Subcutaneous abdominal adipose tissue (tissue), 5 donors: ENCODE measurements around the gene XKR3.
A peak's percentile ranks its signal among the peaks of the same experiment; 100 is the strongest.
"Not testable (repeated sequence)": the region's sequence is repeated elsewhere in the genome, so short reads cannot be mapped to it uniquely, and the experiment has no call there.

Experiments
- H3K27ac ChIP-seq: one replicate; pipeline ENCODE4 v1.7.0; 2013; ENCODE audit warnings: low read depth, mild to moderate bottlenecking, inconsistent platforms, low read length, moderate library complexity
- H3K27me3 ChIP-seq, 5 donors: one replicate each; pipeline ENCODE4 v1.7.0; 2013; ENCODE audit warnings: low read length in 5 of 5, inconsistent platforms in 1 of 5; ENCODE audit not compliant: control insufficient read depth in 5 of 5, insufficient read depth in 4 of 5
- H3K36me3 ChIP-seq, 5 donors: one replicate each; pipeline ENCODE4 v1.7.0; 2013; ENCODE audit warnings: low read length in 5 of 5; ENCODE audit not compliant: control insufficient read depth in 5 of 5, insufficient read depth in 5 of 5
- H3K4me1 ChIP-seq, 5 donors: one replicate each; pipeline ENCODE4 v1.7.0; 2013; ENCODE audit warnings: low read length in 5 of 5, mild to moderate bottlenecking in 3 of 5, moderate library complexity in 1 of 5; ENCODE audit not compliant: control insufficient read depth in 5 of 5, insufficient read depth in 5 of 5
- H3K4me3 ChIP-seq, 5 donors: one replicate each; pipeline ENCODE4 v1.7.0; 2013; ENCODE audit warnings: low read length in 5 of 5, low read depth in 1 of 5
- H3K9ac ChIP-seq, 5 donors: one replicate each; pipeline ENCODE4 v1.7.0; 2013; ENCODE audit warnings: low read length in 5 of 5, mild to moderate bottlenecking in 4 of 5, moderate library complexity in 3 of 5
- H3K9me3 ChIP-seq, 5 donors: one replicate each; pipeline ENCODE4 v1.7.0; 2013; ENCODE audit warnings: low read length in 5 of 5; ENCODE audit not compliant: control insufficient read depth in 5 of 5
- donor health status: healthy.
- donor health status: healthy.
- donor health status: healthy.
- donor health status: healthy.
- donor health status: healthy.

The XKR3 gene

GRCh38 chr22:16824716-16825687 is at the start of gene XKR3:
Gene XKR3, minus strand, starts transcription at chr22:16825411. Its CDS starts 17,338 bp downstream, at chr22:16808073.
- Histone ChIP-seq H3K27me3 (no peaks in the 10 kb centered on the region), H3K36me3 (no peaks in the 10 kb centered on the region), H3K4me3 (peak within 1 kb of the TSS in 4 of 5 donors; percentile 30 to 53 (median 36)), H3K27ac (no peak within 1 kb of the TSS), H3K9ac (peak within 1 kb of the TSS in 1 of 5 donors; percentile 13), H3K9me3 (peaks cover 0 to 4% (median 0%) of the 10 kb centered on the region in 5 donors), H3K4me1 (peaks cover 0 to 14% (median 4%) of the 10 kb centered on the region in 5 donors)

- not testable (repeated sequence) for H3K4me3 ChIP-seq, H3K27me3 ChIP-seq, H3K4me1 ChIP-seq, H3K36me3 ChIP-seq, H3K9me3 ChIP-seq
- H3K9ac ChIP-seq, result peak overlapping the region in 1 of 5 donors; percentile 66
- H3K27ac ChIP-seq, result peak overlapping the region; percentile 60
Observed at GRCh38 chr22:16869640-16870039, 44.4 kb upstream of the XKR3 start.

- H3K9me3 ChIP-seq, result peaks cover 0 to 5% (median 0%) of the 10 kb centered on the region in 5 donors
- H3K4me3 ChIP-seq, result no peak overlapping the region
- no peaks in the 10 kb centered on the region for H3K27me3 ChIP-seq
- H3K4me1 ChIP-seq, result peaks cover 0 to 9% (median 0%) of the 10 kb centered on the region in 5 donors
- peak overlapping the region; percentile 41 for H3K27ac ChIP-seq
- H3K36me3 ChIP-seq, result no peaks in the 10 kb centered on the region
- no peak overlapping the region for H3K9ac ChIP-seq
Observed at GRCh38 chr22:16866167-16866566, 41.0 kb upstream of the XKR3 start.

- not testable (repeated sequence) for H3K4me1 ChIP-seq, H3K9ac ChIP-seq, H3K9me3 ChIP-seq, H3K27ac ChIP-seq, H3K27me3 ChIP-seq, H3K4me3 ChIP-seq, H3K36me3 ChIP-seq
Observed at GRCh38 chr22:16856851-16857250, 31.6 kb upstream of the XKR3 start.

GRCh38 chr22:16854631-16855030 is 29.4 kb upstream of the XKR3 start:
- Histone ChIP-seq H3K4me3 (no peak overlapping the region), H3K36me3 (no peaks in the 10 kb centered on the region), H3K4me1 (no peaks in the 10 kb centered on the region), H3K27ac (no peak overlapping the region), H3K27me3 (no peaks in the 10 kb centered on the region), H3K9me3 (no peaks in the 10 kb centered on the region), H3K9ac (no peak overlapping the region)

GRCh38 chr22:16851268-16851996 is 26.2 kb upstream of the XKR3 start:
- not testable (repeated sequence) for H3K4me3 ChIP-seq, H3K36me3 ChIP-seq, H3K27me3 ChIP-seq, H3K4me1 ChIP-seq, H3K9me3 ChIP-seq, H3K27ac ChIP-seq, H3K9ac ChIP-seq

GRCh38 chr22:16847271-16847670 is 22.1 kb upstream of the XKR3 start:
- H3K9me3 ChIP-seq, result peaks cover 0 to 15% (median 14%) of the 10 kb centered on the region in 5 donors
- no peak overlapping the region for H3K27ac ChIP-seq
- no peak overlapping the region for H3K9ac ChIP-seq
- H3K27me3 ChIP-seq, result no peaks in the 10 kb centered on the region
- H3K36me3 ChIP-seq, result no peaks in the 10 kb centered on the region
- no peaks in the 10 kb centered on the region for H3K4me1 ChIP-seq
- no peak overlapping the region for H3K4me3 ChIP-seq

- Histone ChIP-seq H3K4me1 (no peaks in the 10 kb centered on the region), H3K9me3 (peaks cover 0 to 15% (median 14%) of the 10 kb centered on the region in 5 donors), H3K27me3 (no peaks in the 10 kb centered on the region), H3K9ac (no peak overlapping the region), H3K36me3 (no peaks in the 10 kb centered on the region), H3K4me3 (no peak overlapping the region), H3K27ac (no peak overlapping the region)
Observed at GRCh38 chr22:16845881-16846280, 20.7 kb upstream of the XKR3 start.

- Histone ChIP-seq H3K4me3 (no peak overlapping the region), H3K4me1 (no peaks in the 10 kb centered on the region), H3K27ac (no peak overlapping the region), H3K27me3 (no peaks in the 10 kb centered on the region), H3K36me3 (no peaks in the 10 kb centered on the region), H3K9me3 (peaks cover 0 to 15% (median 14%) of the 10 kb centered on the region in 5 donors), H3K9ac (no peak overlapping the region)
Observed at GRCh38 chr22:16845465-16845864, 20.3 kb upstream of the XKR3 start.

- Histone ChIP-seq H3K27ac (no peak overlapping the region), H3K4me3 (no peak overlapping the region), H3K4me1 (no peaks in the 10 kb centered on the region), H3K9me3 (peaks cover 0 to 15% (median 14%) of the 10 kb centered on the region in 5 donors), H3K9ac (no peak overlapping the region), H3K36me3 (no peaks in the 10 kb centered on the region), H3K27me3 (no peaks in the 10 kb centered on the region)
Observed at GRCh38 chr22:16844529-16844928, 19.3 kb upstream of the XKR3 start.
